Endothelial cell (in vitro differentiated cells): ENCODE results near the gene PCGF6. TPM values are rescaled to one million over a fixed set of nuclear protein-coding genes. Genes with fewer than 3 reads are reported as not detected.
A peak's percentile ranks its signal among the peaks of the same experiment; 100 is the strongest.

ENCODE experiments used
- DNase-seq: peaks from one replicate; pipeline ENCODE4 v3.0.0; 2021; ENCODE audit warnings: low spot score
- H3K27ac Mint-ChIP-seq: one replicate; pipeline ENCODE4 v1.8.0; 2021; ENCODE audit warnings: mixed read lengths, inconsistent platforms; ENCODE audit not compliant: unreplicated experiment
- H3K27me3 Mint-ChIP-seq: one replicate; pipeline ENCODE4 v1.8.0; 2021; ENCODE audit warnings: mild to moderate bottlenecking, moderate library complexity, mixed read lengths, inconsistent platforms; ENCODE audit not compliant: unreplicated experiment
- H3K36me3 Mint-ChIP-seq: one replicate; pipeline ENCODE4 v1.8.0; 2021; ENCODE audit warnings: mild to moderate bottlenecking, low read depth, mixed read lengths, inconsistent platforms; ENCODE audit not compliant: unreplicated experiment
- H3K4me1 Mint-ChIP-seq: one replicate; pipeline ENCODE4 v1.8.0; 2021; ENCODE audit warnings: mild to moderate bottlenecking, mixed read lengths, inconsistent platforms; ENCODE audit not compliant: unreplicated experiment
- H3K4me3 Mint-ChIP-seq: one replicate; pipeline ENCODE4 v1.8.0; 2021; ENCODE audit warnings: mild to moderate bottlenecking, mixed read lengths, inconsistent platforms; ENCODE audit not compliant: unreplicated experiment
- H3K9me3 Mint-ChIP-seq: one replicate; pipeline ENCODE4 v1.8.0; 2021; ENCODE audit warnings: mixed read lengths, inconsistent platforms; ENCODE audit not compliant: unreplicated experiment
- CTCF ChIP-seq: fragments of 200-600 bp; sonication (generic); IDR thresholded peaks from one replicate; pipeline ENCODE4 v1.5.0; 2021; ENCODE audit warnings: antibody characterized with exemption; ENCODE audit not compliant: unreplicated experiment
- total RNA-seq: library from RNA; stranded (reverse); fragmentation: NEBNext Ultra II Directional; extraction: Animal tissue kit (Norgen Biotek cat#: 25700); gene quantifications from one replicate; pipeline ENCODE4 v1.2.1, GENCODE V29; 2021; ENCODE audit not compliant: unreplicated experiment

The PCGF6 gene
- total RNA-seq, 1 donor from 2014 or later: 9.4 TPM

- peak overlapping the region; percentile 87 for H3K27ac Mint-ChIP-seq
- H3K27me3 Mint-ChIP-seq: peaks cover 5% of the 10 kb centered on the region
- H3K9me3 Mint-ChIP-seq: no peaks in the 10 kb centered on the region
- TF ChIP-seq CTCF: no peak
- H3K36me3 Mint-ChIP-seq: peaks cover 20% of the 10 kb centered on the region
- no peak for DNase-seq
- peak overlapping the region; percentile 98 for H3K4me3 Mint-ChIP-seq
- H3K4me1 Mint-ChIP-seq: peaks cover 32% of the 10 kb centered on the region
These were observed 44.8 kb upstream of the PCGF6 start for GRCh38 chr10:103395754-103396066.

- no peaks in the 10 kb centered on the region for H3K9me3 Mint-ChIP-seq
- peaks cover 32% of the 10 kb centered on the region for H3K4me1 Mint-ChIP-seq
- peak overlapping the region; percentile 79 for H3K4me3 Mint-ChIP-seq
- H3K36me3 Mint-ChIP-seq: peaks cover 14% of the 10 kb centered on the region
- H3K27me3 Mint-ChIP-seq: peaks cover 5% of the 10 kb centered on the region
- no peak for TF ChIP-seq CTCF
- peak overlapping the region; percentile 68 for H3K27ac Mint-ChIP-seq
- DNase-seq: no peak
These were observed 43.2 kb upstream of the PCGF6 start for GRCh38 chr10:103394180-103394579.

- DNase-seq: no peak
- Mint-ChIP-seq H3K4me1 (no peaks in the 10 kb centered on the region), H3K27ac (no peak overlapping the region), H3K27me3 (no peaks in the 10 kb centered on the region), H3K4me3 (no peak overlapping the region), H3K36me3 (no peaks in the 10 kb centered on the region), H3K9me3 (no peaks in the 10 kb centered on the region)
- TF ChIP-seq CTCF: no peak
These were observed 31.8 kb upstream of the PCGF6 start for GRCh38 chr10:103382769-103383168.

DNA sequence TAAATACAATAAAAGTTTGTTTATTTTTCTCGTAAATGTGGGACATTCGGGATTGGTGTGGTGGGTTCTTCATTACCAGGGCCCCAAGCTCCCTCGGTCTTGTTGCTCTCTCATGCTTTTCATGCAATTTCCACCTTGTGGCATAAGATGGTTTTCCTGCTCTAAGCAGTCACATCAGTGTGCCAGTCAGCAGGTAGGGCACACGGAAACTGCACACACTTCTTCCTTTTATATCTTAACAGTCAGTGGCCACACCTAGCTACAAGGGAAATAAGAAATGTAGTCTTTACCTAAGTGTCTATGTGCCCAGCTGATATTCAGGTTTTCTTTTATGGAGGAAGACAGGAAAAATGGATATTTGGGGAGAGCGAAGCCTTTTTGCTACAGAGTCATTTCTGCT lies 23.3 kb upstream of the PCGF6 start:
- Mint-ChIP-seq H3K27me3 (peaks cover 1% of the 10 kb centered on the region), H3K36me3 (peaks cover 11% of the 10 kb centered on the region), H3K4me1 (peaks cover 6% of the 10 kb centered on the region), H3K9me3 (no peaks in the 10 kb centered on the region), H3K27ac (no peak overlapping the region), H3K4me3 (no peak overlapping the region)
- no peak for DNase-seq
- TF ChIP-seq CTCF: no peak

DNA sequence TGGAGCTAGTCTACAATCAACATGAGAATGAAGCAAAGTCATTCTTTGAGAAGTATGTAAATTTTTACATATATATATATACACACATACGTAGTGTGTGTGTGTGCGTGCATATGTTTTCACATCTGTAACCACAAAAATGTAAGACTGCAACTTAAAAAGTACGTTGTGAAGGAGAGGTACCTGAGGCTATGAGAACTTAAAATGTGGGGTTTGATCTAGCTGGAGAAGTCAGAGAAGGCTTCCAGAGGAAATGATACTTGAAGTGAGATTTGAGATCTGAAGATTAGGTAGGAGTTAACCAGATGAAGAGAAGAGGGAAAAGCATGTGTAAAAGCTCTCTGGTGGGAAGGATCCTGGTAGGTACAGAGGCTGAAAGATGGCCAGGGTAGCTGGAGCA lies 22.6 kb upstream of the PCGF6 start:
- Mint-ChIP-seq H3K9me3 (no peaks in the 10 kb centered on the region), H3K27ac (no peak overlapping the region), H3K36me3 (peaks cover 11% of the 10 kb centered on the region), H3K4me1 (peaks cover 6% of the 10 kb centered on the region), H3K27me3 (peaks cover 1% of the 10 kb centered on the region), H3K4me3 (peak overlapping the region; percentile 21)
- TF ChIP-seq CTCF: no peak
- DNase-seq: no peak
